ENCODE data around the gene ANKDD1B. TPM values are rescaled to one million over a fixed set of nuclear protein-coding genes. Genes with fewer than 3 reads are reported as not detected.

The ANKDD1B gene
- total and polyA plus RNA-seq, 2 of the 13 experiments (the other 11 are each of a cell fraction or from before 2014, with no cell fraction given), result 0.12 to 0.27 TPM

DNA sequence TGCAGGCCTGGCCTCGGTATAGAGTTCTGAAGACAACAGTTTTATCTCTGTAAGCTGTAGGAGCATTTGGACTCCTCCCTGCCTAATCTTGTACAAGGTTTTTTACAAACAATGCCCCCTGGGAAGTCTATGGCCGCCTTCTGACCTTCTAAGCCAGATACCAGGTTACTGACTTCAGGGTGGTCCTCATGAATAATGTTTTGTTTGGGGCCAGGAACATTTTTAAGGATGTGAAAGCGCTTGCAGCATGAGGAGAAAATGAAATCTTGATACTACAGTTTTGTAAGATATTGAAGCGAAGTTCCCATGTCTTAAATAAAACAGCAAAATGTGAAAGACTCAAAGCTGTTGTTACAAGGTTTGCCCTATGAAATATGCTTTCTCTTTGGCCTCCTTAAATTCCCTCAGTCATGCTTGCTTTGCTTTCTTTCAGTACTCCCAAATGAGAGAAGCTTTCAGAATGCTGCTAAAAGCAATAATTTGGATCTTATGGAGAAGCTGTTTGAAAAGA lies 5.2 kb downstream of the ANKDD1B start:
- Histone ChIP-seq H3K4me1 (ENCODE audit: insufficient read depth, low read length) (peaks cover 19% of the 10 kb centered on the region), H3K79me2 (ENCODE audit: insufficient read depth, low read length) (no peaks in the 10 kb centered on the region), H3K36me3 (replicated peaks in 1 of 2; ENCODE audit: control insufficient read depth in 1 of 2, insufficient read depth in 2 of 2, low read length in 2 of 2) (no peaks in the 10 kb centered on the region), H3K4me3 (replicated peaks in 1 of 3; ENCODE audit: insufficient read depth in 1 of 3, low read depth in 2 of 3, low read length in 3 of 3) (no peak overlapping the region), H4K20me1 (ENCODE audit: insufficient read depth, low read length) (no peaks in the 10 kb centered on the region), H2AFZ (ENCODE audit: low read length) (no peak overlapping the region), H3K9ac (ENCODE audit: insufficient read depth, low read depth, low read length) (no peak overlapping the region), H3K9me3 (ENCODE audit: low read length) (no peaks in the 10 kb centered on the region), H3K27ac (ENCODE audit: extremely low read length, insufficient read depth, low read length) (no peak overlapping the region), H3K4me2 (ENCODE audit: low read depth, low read length) (no peak overlapping the region), H3K27me3 (ENCODE audit: control insufficient read depth in 1 of 2, insufficient read depth in 2 of 2, low read length in 2 of 2) (no peaks in the 10 kb centered on the region; a peak in 1 of 5 replicates)
- no TSS peak for BruUV-seq (replicated peaks)
- no peak for FAIRE-seq
- in situ Hi-C loops (cut with HindIII; ENCODE audit: extremely low pct_ligation_motif_present, low pct_unique_long_range_greater_than_20kb) (no loop called here), intact Hi-C loops (cut with micrococcal nuclease; ENCODE audit: unreplicated experiment) (no loop called here)
- no peak for DNase-seq (ENCODE audit: low spot score)
- WGBS (ENCODE audit: low lambda C conversion rate), result 70% methylated on average over 4 of the region's 4 CpGs
- no peak for TF ChIP-seq ZNF75D (CRISPR knock-in tag; IDR thresholded peaks at IDR 0.05; ENCODE audit: borderline replicate concordance)
- no peak for TF ChIP-seq ZNF276 (CRISPR knock-in tag; IDR thresholded peaks at IDR 0.05; ENCODE audit: low read depth)
- TF ChIP-seq PHF8 (CRISPR knock-in tag; IDR thresholded peaks at IDR 0.05), result no peak
- no peak for TF ChIP-seq ZNF784 (CRISPR knock-in tag; IDR thresholded peaks at IDR 0.05; ENCODE audit: borderline replicate concordance)
- TF ChIP-seq EZH2 (conservative IDR thresholded peaks at IDR 0.05; ENCODE audit: low read depth, low read length), result no peak
- no peak for TF ChIP-seq ZNF569 (CRISPR knock-in tag; IDR thresholded peaks at IDR 0.05; ENCODE audit: borderline replicate concordance)
- TF ChIP-seq SNAPC2 (CRISPR knock-in tag; IDR thresholded peaks at IDR 0.05), result no peak
- TF ChIP-seq ZNF883 (CRISPR knock-in tag; IDR thresholded peaks at IDR 0.05; ENCODE audit: not compliant biosample characterization), result no peak
- TF ChIP-seq ZBTB49 (CRISPR knock-in tag; IDR thresholded peaks at IDR 0.05; ENCODE audit: borderline replicate concordance), result no peak
- TF ChIP-seq ZNF564 (CRISPR knock-in tag; IDR thresholded peaks at IDR 0.05), result no peak
- no peak for TF ChIP-seq ZNF207 (IDR thresholded peaks at IDR 0.05; ENCODE audit: borderline replicate concordance)
- no peak for TF ChIP-seq MIXL1 (CRISPR knock-in tag; IDR thresholded peaks at IDR 0.05)
- TF ChIP-seq ADNP (CRISPR knock-in tag; IDR thresholded peaks at IDR 0.05), result no peak
- CTCF ChIA-PET (ENCODE audit: low intra/inter-chr PET ratio, low total read pairs), result no interaction called here
- POLR2A ChIA-PET, result no interaction called here
- no peak for ATAC-seq
